NCI-H1092 treated with DMSO at 0.1 percent for 48 hours (cell line): ENCODE data around the gene CARD11.

ENCODE experiments used
- DNase-seq: peaks from one replicate; lab custom pipeline; 2025; lab: John Stamatoyannopoulos, UW

Gene CARD11

DNA sequence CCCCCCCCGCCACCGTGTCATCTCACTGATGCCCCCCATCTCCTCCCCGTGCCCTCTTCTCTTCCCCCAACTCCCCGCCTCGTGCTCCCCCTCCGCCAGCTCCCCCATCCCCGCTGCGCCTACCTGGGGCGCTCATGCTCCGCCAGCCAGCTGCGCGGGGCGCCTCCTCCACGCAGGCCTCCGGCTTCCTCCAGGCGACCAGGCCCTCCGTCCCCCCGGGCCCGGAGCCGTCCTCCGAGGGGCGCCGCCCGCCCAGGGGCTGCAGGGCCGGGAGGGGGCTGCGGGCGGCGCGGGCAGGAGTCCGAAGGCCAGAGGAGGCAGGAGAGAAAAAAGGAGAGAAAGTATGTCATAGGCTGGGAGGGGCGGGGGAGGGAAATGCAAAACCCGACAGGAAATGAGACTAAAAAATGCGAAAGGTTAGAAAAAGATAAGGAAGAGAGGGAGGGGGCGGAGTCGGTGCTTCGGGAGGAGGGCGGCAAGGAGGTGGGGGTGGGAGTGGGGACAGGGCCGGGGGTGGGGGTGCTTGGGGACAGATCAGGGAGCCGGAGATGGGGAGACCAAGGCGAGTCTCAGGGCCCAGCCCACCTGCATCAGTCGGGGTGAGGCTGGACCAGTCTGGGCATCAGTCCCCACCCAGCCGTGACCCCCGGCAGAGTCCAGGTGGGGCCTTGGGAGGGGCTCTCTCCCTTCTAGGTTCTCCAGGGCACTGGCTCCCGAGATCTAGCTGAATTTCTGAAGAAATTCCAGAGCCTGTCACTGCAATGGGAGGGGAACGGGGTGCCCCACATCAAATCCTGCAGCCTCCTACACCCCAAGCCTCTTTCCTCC, at the start of gene CARD11:
TSS of gene CARD11 (minus strand) at position 324 of the 828 bp plus-strand sequence. CDS start 85,361 bp downstream, outside the sequence.
- no peak for DNase-seq

DNA sequence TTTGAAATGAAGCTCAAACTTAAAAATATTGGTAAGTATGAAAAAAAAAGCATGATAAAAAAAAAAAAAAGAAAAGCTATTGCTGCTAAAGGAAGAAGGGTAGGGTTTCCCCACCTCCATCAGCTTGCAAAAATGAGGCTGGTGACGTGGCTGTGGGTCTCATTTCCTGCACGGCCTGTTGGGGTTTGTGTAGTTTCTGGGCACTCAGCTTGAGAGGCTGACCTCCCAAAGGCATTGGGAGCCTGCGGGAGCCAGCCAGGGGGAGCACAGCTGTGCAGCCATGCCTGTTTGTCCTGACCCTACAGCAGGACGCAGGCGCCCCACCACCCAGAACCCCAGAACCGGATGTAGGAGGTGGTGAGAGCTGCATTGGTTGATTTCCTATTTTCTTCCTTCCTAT, 48.8 kb upstream of the CARD11 start:
- DNase-seq = no peak

DNA sequence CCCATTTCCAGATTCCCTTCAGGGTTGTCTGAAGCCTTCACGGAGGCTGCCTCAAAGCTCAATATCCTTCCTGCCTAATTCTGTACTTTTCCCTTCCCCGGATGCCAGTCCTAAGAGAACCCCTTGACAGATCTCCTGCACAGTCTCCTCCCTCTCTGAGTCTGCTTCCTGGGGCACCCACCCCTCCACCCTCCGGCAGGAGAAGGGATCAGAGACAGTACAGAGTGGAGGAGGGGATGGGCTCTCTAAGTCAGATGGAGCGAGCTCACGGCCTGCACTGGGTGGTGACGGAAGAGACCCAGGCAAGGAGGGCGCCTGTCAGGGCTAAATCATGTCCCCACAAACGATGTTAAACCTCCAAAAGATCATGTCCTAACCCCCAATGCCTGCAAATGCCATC, 48.0 kb upstream of the CARD11 start:
- DNase-seq = no peak

DNA sequence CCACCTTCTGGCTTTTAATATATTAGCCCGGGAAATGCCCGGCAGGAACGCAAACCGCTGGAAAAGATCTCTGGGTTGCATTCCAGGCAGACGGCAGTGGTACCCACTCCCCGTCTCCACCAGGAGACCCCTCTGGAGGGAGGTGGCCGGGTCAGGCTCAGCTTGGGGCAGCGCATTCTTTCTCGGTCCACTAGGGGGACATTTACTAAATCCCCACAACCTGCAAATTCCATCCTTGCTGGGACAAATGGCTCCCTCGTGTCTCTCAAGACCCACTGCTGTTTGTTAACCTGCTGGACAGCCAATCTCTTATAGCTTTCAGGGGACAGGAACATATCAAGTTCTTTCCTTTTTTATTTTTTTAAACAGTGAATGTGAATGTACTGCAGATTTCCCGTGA, 45.8 kb upstream of the CARD11 start:
- no peak for DNase-seq

DNA sequence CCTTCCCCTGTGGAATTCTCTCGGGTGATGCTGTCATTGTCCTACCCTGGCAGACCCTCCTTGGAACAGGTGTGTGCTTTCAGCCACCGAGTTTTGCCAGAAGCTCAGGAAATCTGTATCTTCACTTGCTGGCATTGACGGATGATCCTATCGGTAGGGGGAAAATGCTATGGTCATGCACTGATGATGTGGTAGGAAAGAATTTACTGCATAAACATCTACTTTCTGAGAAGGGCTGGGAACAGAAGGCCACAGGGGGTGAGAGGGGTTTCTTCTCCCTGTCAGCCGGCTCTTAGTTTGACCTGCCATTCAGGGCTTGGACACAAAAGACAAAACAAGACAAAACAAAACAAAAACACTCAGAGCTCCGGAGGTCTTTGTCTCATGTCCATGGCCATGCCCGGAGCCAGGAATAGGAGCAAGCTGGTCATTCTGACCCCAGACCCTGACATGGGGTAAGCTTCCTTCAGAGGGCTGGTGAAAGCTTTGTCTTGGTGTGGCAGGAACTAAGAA, 43.6 kb upstream of the CARD11 start:
- DNase-seq = no peak

DNA sequence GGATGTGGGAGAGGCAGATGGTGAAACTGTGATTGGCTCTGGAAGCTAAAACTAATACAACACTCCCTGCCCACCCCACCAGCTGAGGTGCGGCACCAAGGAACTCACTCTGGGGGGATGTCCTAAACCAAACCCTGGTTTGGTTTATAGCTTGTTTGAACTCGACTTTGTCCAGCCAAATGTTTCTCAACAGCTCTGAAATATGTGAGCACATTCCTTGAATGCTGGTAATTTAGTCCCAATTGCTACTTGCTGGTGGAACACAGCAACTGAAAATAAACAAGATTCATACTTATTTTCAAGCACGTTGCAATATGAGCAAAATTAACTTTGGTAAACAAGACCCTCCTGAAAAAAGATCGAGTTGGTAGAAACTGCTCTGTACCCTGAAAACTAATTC, 39.7 kb upstream of the CARD11 start:
- DNase-seq = no peak

DNA sequence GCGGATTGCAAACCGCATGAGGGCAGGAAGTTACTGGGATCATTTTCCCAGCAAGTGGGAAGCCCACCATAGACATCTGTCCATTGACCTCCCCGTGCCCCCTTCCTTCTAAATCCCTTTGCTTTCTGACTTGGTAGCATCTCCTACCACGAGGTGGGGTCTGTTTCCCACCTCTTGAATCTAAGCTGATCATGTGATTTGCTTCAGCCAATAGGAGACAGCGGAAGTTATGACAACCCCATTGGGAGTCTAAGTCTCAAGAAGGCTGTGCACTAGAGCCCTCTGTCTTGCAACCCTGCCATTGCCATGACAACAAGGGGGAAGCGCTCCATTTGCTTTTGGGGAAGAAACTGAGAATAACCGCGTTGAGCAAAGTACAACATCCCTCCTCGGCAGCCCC, 39.2 kb upstream of the CARD11 start:
- no peak for DNase-seq

DNA sequence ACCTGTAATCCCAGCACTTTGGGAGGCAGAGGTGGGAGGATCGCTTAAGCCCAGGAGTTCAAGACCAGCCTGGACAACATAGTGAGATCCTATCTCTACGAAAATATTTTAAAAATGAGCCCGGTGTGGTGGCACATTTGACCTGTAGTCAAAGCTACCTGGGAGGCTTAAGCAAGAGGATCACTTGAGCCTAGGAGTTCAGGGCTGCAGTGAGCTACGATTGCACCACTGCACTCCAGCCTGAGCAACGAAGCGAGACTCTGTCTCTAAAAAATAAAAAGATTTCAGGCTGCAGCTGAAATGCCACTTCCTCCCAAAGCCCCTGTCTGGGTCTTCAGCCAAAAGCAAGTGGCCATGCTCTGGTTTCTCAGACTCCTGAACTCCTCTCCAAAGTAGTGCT, 38.7 kb upstream of the CARD11 start:
- no peak for DNase-seq

DNA sequence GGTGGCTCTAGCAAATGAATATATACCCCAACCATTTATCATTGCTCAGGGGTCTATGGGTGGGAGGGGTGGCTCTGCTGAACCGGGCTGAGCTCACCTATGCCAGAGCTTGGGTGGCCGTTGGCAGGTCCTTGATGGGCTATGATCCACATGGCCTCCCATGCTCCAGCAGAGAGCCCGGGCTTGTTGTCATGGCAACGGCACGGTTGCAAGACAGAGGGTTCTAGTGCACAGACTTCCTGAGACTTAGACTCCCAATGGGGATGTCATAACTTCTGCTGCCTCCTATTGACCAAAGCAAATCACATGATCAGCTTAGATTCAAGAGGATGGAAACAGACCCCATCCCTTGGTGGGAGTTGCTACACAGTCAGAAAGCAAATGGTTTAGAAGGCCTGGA, 36.4 kb upstream of the CARD11 start:
- no peak for DNase-seq

DNA sequence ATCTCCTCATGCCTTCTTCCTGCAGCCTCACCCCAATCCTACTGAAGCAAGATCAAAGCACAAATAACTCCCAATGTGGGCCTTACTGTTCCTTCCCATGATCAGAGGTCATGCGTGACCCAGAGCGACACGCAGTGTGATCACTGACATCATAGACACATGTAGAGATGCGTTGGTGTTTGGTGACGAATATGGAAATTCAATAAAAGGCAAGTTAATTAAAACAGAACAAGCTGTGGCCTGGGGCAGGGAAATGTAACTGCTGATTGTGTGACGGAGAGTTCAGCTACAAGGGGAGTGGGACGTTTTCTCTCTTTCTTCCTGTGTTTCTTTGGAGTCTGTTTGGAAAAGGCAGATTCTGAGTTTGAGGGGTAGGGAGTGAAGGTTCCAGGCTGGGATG, 34.8 kb upstream of the CARD11 start:
- no peak for DNase-seq

DNA sequence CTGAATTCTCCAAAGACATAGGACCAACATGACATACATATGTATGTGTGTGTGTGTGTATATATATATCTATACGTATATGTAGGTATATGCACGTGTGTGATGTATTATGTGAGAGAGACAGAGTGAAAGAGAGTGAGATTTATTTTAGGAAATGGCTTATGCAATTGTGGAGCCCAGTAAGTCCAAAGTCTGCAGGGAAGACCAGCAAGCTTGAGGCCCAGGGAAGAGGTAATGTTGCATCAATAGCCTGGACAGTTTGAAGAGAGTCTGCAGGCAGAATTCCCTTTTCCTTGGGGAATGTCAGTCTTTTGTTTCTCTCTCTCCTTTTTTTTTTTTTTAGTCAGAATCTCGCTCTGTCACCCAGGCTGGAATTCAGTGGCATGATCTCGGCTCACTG, 33.0 kb upstream of the CARD11 start:
- no peak for DNase-seq

DNA sequence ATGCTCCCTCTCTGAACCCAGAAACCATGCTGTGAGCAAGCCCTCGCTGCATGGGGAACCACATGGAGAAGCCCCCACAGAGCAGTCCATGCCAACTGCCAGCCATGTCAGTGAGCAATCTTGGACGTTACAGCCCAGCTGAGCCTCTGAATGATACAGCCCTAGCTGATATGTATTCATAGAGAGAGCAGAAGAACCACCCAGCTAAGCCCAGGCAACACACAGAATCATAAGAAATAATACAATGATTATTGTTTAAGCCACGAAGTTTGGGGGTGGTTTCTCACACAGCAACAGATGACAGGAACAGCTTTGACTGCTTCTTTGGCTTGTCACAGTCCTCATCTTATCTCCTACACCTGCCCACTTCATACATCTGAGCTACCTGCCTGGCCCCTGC, 32.5 kb upstream of the CARD11 start:
- DNase-seq = no peak

DNA sequence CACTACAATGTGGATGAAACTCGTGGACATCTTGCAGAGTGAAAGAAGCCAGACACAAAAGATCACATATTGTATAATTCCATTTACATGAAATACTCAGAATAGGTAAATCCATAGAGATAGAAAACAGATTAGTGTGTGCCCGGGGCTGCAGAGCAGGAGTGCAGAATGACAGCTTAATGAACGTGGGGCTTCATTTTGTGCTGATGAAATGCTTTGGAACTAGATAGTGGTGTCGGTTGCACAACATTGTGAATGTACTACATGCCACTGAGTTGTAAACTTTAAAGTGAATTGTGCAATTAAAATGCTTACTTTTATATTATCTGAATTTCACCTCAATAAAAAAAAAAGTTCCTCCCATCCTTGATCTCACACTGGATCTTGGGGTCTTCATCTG, 31.8 kb upstream of the CARD11 start:
- DNase-seq = no peak

DNA sequence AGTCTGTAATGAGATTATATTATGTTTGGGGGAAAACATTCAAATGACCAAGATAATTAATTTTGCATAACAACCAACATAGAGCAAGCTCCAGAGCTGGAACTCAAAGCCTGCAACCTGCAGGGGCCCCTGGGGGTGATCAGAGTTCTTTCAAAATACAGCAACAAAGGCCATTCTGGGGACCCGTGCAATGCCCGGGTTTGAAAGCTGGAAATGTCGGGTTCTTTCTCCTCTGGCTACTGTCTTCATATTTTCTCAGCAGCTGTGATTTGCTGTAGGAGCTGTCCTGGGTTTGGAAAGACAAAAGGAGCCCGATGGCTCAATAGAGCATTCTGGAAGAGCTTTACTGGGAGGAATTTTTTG, 30.8 kb upstream of the CARD11 start:
- no peak for DNase-seq

DNA sequence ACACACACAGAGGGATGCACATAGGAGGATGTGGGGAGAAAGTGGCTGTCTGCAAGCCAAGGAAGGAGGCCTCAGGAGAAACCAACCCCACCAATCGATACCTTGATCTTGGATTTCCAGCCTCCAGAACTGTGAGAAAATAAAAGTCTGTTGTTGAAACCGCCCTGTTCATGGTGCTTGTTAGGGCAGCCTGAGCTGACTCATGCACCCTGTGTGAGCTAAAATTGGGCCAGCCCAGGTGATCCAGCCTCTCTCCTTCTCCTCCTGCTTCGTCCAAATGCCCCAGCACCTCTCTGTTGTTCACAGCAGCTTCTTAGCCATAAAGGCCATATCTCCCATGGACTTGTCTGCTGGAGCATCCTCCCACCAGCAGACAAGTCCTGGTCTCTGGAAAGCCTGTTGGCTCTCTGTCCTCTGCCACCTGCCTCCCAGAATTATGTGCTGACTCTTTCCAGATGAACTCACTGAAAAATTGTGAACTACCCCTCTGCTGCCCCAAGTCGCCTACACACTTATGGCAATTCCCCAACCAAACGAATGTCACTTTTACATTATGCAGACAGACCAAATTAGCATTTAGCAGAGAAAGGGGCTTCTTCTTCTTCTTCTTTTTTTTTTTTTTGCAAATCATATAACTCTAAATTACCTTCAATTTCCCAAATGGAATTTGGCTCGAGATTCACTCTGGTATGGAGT, 30.2 kb upstream of the CARD11 start:
- DNase-seq = no peak

DNA sequence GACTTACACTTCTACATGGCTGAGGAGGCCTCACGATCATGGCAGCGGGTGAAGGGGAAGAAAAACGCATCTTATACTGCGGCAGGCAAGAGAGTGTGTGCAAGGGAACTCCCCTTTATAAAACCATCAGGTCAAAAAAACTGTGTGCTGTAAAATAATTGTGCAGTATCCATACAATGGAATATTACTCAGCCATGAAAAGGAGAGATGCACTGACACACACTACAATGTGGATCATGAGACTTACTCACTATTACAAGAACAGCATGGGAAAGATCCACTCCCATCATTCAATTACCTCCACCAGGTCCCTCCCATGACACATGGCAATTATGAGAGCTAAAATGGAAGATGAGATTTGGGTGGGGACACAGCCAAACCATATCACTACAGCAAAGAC, 27.2 kb upstream of the CARD11 start:
- DNase-seq = no peak

DNA sequence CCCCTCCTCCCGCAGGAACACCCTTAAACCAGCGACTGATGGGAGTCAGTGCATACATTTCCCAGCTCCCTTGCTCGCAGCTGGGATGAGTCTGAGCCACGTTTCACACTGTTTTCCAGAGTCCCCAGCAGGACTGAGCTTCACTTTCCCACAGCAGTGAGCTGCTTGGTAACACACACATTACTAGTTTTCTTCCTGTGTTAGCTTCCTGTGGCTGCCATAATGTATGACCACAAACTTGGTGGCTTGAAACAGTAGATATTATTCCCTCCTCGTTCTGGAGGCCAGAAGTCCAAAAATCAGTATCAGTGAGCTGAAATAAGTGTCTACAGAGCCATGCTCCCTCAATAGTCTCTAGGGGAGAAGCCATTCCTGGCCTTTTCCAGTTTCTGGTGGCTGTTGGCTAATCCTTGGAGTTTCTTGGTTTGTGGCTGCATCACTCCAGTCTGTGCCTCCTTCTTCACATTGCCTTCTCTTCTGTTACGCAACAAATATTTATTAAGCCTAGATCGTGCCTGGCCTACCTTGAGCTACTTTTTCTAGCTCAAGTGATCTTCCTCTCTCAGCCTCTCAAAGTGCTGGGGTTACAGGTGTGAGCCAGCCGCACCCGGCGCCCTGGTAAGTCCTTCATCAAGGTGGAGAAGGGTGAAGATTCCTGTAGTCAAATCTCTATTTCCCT, 26.2 kb upstream of the CARD11 start:
- DNase-seq = no peak

DNA sequence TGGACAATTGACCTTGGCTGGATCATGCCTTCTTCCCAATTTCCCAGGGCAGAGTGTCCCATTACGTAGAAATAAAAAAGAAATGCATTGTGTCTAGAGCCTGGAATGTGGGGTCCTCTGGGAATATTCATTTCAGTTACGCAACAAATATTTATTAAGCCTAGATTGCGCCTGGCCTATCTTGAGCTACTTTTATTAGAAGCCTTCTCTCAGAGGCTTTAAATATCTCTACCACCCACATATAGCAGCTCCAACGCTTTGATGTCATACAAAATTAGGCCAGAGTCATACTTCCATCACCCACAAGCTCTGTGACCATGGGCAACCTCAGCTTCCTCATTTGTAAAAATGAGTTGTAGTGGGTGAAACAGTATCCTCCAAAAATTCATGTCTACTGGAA, 24.9 kb upstream of the CARD11 start:
- DNase-seq = no peak

DNA sequence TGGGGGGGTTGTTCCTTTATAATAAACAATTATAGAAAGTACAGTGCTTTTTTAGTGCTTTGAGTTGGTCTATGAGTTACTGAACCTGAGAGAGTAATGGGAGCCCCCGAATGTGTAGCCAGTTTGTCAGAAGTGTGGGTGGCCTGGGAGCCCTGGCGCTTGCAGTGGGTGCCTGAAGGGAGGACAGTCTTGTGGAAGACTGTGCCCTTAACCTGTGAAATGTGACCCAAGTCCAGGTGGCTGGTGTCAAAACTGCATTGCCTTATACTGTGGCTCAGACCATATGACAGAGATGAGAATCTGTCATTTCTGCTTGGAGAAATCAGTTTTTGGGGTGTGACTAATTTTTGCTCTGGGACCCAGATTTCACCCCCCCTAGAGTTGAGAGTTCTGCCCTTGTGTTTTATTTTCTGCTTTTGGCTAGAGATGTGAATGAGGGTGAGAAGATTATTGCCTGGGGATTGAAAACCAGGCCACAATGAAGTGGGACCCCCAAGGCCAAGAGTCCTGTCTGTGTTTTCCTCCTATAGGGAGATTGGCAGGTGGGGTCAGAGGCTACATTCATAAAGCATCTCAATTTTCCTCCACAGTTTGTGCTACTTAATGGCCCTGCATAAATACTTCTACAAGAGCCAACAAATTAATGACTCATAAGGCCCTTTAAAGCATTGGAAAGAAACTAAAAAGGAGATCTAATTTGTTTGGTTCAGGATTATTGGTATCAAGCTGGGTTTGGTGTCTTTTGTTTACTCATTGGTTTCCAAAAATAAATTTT, 24.1 kb upstream of the CARD11 start:
- no peak for DNase-seq

DNA sequence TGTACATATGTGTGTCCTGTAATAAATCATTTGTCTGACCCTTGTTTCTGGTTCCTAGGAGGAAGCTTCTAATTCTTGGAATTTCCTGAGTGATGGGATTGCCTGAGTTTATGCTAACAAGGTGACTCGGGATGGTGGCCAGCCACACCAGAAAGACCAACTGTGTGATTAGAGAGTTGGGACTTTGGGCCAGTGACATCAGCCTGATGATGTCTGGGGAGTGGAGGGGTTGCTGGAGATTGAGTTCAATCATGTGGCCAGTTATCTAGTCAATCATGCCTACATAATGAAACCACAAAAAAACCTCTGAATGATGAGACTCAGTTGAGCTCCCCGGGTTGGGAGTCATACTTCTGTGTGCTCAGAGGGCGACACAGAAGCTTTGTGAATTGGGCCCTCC, 23.5 kb upstream of the CARD11 start:
- DNase-seq = no peak

DNA sequence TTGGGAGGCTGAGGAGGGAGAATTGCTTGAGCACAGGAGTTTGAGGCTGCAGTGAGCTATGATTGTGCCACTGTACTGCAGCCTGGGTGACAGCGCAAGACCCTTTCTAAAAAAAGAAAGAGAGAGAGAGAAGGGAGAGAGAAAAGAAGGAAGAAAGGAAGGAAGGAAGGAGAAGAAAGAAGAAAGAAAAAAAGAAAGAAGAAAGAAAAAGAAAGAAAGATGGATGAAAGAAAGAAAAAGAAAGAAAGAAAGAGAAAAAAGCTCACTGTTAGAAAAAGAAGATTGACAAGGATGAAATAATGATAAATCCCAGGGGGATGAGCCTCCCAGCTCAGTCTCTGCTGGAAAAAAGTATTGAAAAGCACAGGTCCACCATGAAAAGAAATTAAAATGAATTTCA, 22.8 kb upstream of the CARD11 start:
- no peak for DNase-seq

DNA sequence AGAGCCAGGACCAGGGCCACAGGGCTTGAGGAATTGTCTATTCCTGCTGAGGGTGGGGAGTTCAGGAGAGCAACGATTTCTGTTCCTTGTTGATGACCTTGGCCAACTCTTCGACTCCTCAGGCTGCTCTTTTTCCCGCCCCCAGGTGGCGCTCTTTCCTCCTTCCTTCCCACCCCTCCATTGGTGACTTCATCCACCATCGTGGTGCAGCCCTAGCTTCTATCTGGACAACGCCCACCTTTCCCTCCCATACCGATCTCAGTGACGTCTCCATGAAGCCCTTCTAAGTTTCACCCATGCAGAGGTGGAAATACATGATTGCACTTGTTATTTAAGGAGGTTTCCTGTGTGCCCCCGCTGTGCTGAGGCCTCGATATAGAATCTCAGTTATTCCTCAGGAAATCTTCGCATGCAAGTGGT, 22.1 kb upstream of the CARD11 start:
- no peak for DNase-seq
